ENCODE measurements around the gene APOBEC3B.

DNA sequence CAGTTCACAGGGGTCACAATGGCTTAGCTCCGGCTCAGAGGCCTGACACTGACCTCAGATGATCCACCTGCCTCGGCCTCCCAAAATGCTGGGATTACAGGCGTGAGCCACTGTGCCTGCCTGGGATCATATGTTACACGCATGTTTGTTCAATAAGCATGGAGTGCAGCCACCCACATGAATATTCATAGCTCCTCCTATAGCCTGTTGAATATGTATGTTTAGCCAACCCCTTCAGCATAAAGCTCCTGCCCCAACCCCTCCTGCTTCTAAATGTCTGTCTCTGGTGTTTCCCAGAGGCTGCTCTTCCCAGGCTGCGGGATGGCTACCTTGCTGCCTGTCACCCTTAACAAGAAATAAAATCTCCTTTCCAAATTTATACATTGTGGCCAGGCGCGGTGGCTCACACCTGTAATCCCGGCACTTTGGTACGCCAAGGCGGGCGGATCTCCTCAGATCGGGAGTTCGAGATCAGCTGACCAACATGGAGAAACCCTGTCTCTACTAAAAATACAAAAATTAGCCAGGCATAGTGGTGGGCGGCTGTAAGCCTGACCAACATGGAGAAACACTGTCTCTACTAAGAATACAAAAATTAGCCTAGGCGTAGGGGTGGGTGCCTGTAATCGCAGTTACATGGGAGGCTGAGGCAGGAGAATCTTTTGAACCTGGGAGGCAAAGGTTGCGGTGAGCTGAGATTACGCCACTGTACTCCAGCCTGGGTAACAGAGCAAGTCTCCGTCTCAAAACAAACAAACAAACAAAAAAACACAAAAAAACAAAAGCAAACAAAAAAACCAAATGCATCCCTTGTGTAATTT, 57.4 kb downstream of the APOBEC3B start:
- TF ChIP-seq POLR2AphosphoS5 (IDR thresholded peaks at IDR 0.05): no peak
- TF ChIP-seq, protein P1, sequence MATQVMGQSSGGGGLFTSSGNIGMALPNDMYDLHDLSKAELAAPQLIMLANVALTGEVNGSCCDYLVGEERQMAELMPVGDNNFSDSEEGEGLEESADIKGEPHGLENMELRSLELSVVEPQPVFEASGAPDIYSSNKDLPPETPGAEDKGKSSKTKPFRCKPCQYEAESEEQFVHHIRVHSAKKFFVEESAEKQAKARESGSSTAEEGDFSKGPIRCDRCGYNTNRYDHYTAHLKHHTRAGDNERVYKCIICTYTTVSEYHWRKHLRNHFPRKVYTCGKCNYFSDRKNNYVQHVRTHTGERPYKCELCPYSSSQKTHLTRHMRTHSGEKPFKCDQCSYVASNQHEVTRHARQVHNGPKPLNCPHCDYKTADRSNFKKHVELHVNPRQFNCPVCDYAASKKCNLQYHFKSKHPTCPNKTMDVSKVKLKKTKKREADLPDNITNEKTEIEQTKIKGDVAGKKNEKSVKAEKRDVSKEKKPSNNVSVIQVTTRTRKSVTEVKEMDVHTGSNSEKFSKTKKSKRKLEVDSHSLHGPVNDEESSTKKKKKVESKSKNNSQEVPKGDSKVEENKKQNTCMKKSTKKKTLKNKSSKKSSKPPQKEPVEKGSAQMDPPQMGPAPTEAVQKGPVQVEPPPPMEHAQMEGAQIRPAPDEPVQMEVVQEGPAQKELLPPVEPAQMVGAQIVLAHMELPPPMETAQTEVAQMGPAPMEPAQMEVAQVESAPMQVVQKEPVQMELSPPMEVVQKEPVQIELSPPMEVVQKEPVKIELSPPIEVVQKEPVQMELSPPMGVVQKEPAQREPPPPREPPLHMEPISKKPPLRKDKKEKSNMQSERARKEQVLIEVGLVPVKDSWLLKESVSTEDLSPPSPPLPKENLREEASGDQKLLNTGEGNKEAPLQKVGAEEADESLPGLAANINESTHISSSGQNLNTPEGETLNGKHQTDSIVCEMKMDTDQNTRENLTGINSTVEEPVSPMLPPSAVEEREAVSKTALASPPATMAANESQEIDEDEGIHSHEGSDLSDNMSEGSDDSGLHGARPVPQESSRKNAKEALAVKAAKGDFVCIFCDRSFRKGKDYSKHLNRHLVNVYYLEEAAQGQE (IDR thresholded peaks at IDR 0.05; ENCODE audit: borderline replicate concordance): no peak
- TF ChIP-seq, protein P2, sequence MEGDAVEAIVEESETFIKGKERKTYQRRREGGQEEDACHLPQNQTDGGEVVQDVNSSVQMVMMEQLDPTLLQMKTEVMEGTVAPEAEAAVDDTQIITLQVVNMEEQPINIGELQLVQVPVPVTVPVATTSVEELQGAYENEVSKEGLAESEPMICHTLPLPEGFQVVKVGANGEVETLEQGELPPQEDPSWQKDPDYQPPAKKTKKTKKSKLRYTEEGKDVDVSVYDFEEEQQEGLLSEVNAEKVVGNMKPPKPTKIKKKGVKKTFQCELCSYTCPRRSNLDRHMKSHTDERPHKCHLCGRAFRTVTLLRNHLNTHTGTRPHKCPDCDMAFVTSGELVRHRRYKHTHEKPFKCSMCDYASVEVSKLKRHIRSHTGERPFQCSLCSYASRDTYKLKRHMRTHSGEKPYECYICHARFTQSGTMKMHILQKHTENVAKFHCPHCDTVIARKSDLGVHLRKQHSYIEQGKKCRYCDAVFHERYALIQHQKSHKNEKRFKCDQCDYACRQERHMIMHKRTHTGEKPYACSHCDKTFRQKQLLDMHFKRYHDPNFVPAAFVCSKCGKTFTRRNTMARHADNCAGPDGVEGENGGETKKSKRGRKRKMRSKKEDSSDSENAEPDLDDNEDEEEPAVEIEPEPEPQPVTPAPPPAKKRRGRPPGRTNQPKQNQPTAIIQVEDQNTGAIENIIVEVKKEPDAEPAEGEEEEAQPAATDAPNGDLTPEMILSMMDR (IDR thresholded peaks at IDR 0.05; ENCODE audit: poor library complexity, severe bottlenecking): no peak
- TF ChIP-seq EP300 (conservative IDR thresholded peaks at IDR 0.05; ENCODE audit: poor library complexity, severe bottlenecking): no peak
- TF ChIP-seq TAF1 (IDR thresholded peaks at IDR 0.05; ENCODE audit: low read depth): no peak
- no peak for TF ChIP-seq EZH2 (IDR thresholded peaks at IDR 0.05; ENCODE audit: borderline replicate concordance, insufficient read depth, low read length, poor library complexity, severe bottlenecking)

Data from neural cell (in vitro differentiated cells).